Measurements from ENCODE around the gene TMEM95. TPM values are rescaled to one million over a fixed set of nuclear protein-coding genes. Genes with fewer than 3 reads are reported as not detected.
"Not testable (repeated sequence)": the region's sequence is repeated elsewhere in the genome, so short reads cannot be mapped to it uniquely, and the experiment has no call there.

TMEM95 gene
- polyA plus RNA-seq, 1 experiment, result not detected

DNA sequence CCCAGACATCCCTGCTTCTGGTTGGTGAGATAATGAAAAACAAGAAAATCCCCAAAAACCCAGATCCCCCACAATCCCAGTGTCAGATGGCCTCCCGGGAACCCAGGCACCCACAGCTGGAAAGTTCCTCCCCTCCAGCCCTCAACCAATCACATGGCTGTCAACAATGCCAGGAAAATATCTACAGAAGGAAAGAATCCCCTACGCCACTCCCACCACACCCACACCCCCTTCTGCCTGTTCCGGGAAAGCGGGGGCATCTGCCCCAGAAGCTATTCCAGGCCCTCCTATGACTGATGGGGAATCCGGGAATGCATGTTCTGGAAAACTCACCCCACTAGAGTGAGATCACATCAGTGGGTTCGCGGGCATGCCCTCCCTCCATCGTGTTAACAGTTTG, 1.8 kb downstream of the TMEM95 start:
- no peak for DNase-seq (ENCODE audit: low read depth)
- ChIA-PET CTCF (interaction anchor here (0.8 to 4.8 kb wide), 15 partner anchors 12 to 232 kb away, joined by 3 to 45 read pairs (median 13); partner anchors contain the start of genes PLSCR3, SENP3, SOX15 and TMEM102), POLR2A (interaction anchor here (0.6 kb wide), 2 partner anchors 121 to 204 kb away, joined by 4 to 20 read pairs; no protein-coding TSS in a partner anchor)
- no peak for TF ChIP-seq CTCF (IDR thresholded peaks at IDR 0.05; ENCODE audit: insufficient read depth, low read depth, low read length)
- H3K36me3 ChIP-seq (ENCODE audit: control insufficient read depth, insufficient read depth, low read length), result no peaks in the 10 kb centered on the region
- no peaks in the 10 kb centered on the region for H3K27me3 ChIP-seq (ENCODE audit: control insufficient read depth, insufficient read depth, low read length)
- no peak overlapping the region for H3K4me3 ChIP-seq (ENCODE audit: low read depth, low read length)

DNA sequence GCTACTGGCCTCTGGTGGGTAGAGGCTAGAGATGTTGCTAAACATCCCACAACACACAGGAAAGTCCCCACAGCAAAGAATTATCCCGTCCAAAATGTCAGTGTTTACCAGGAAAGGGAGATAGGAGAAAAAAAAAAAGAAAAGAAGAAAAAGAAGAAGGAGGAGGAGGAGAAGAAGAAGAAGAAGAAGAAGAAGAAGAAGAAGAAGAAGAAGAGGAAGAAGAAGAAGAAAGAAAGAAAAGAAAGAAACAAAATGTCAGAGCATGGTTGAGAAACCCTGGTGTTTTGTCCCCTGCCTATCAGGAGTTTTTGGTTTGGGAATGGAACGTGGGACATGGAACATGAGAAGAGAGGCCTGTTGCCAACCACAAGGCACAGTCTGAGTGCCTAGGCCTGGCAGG, 2.4 kb downstream of the TMEM95 start:
- DNase-seq (ENCODE audit: low read depth), result no peak
- Histone ChIP-seq H3K4me3 (ENCODE audit: low read depth, low read length) (no peak overlapping the region), H3K36me3 (ENCODE audit: control insufficient read depth, insufficient read depth, low read length) (no peaks in the 10 kb centered on the region), H3K27me3 (ENCODE audit: control insufficient read depth, insufficient read depth, low read length) (no peaks in the 10 kb centered on the region)
- CTCF ChIA-PET, result interaction anchor here (1.3 to 3.3 kb wide), 2 partner anchors 12 to 109 kb away, joined by 4 to 24 read pairs; no protein-coding TSS in a partner anchor
- TF ChIP-seq CTCF (IDR thresholded peaks at IDR 0.05; ENCODE audit: insufficient read depth, low read depth, low read length), result no peak
- POLR2A ChIA-PET, result no interaction called here

GRCh38 chr17:7361906-7362305, 7.0 kb downstream of the TMEM95 start:
- no peak for DNase-seq (ENCODE audit: low read depth)
- POLR2A ChIA-PET, result no interaction called here
- H3K27me3 ChIP-seq (ENCODE audit: control insufficient read depth, insufficient read depth, low read length), result no peaks in the 10 kb centered on the region
- CTCF ChIA-PET, result no interaction called here
- H3K36me3 ChIP-seq (ENCODE audit: control insufficient read depth, insufficient read depth, low read length), result no peaks in the 10 kb centered on the region
- no peak overlapping the region for H3K4me3 ChIP-seq (ENCODE audit: low read depth, low read length)
- TF ChIP-seq CTCF (IDR thresholded peaks at IDR 0.05; ENCODE audit: insufficient read depth, low read depth, low read length), result no peak

GRCh38 chr17:7363311-7363710, 8.4 kb downstream of the TMEM95 start:
- Histone ChIP-seq H3K27me3 (ENCODE audit: control insufficient read depth, insufficient read depth, low read length) (no peaks in the 10 kb centered on the region), H3K36me3 (ENCODE audit: control insufficient read depth, insufficient read depth, low read length) (no peaks in the 10 kb centered on the region), H3K4me3 (ENCODE audit: low read depth, low read length) (no peak overlapping the region)
- no peak for DNase-seq (ENCODE audit: low read depth)
- ChIA-PET CTCF (interaction anchor here (1.0 kb wide), 1 partner anchor 9 kb away, joined by 5 read pairs; the partner anchor contains the start of gene TMEM95), POLR2A (no interaction called here)
- no peak for TF ChIP-seq CTCF (IDR thresholded peaks at IDR 0.05; ENCODE audit: insufficient read depth, low read depth, low read length)

GRCh38 chr17:7365963-7366362, 11.0 kb downstream of the TMEM95 start:
- DNase-seq (ENCODE audit: low read depth); H3K27me3 ChIP-seq (ENCODE audit: control insufficient read depth, insufficient read depth, low read length); H3K36me3 ChIP-seq (ENCODE audit: control insufficient read depth, insufficient read depth, low read length); H3K4me3 ChIP-seq (ENCODE audit: low read depth, low read length); POLR2A ChIA-PET: not testable (repeated sequence)
- CTCF ChIA-PET, result interaction anchor here (1.9 kb wide), 1 partner anchor 11 kb away, joined by 7 read pairs; the partner anchor contains the start of gene TMEM95

- CTCF ChIA-PET, result interaction anchor here (5.0 kb wide), 1 partner anchor 11 kb away, joined by 24 read pairs; the partner anchor contains the start of gene TMEM95
Measured at GRCh38 chr17:7367083-7367482, 12.1 kb downstream of the TMEM95 start.

More at GRCh38 chr17:7367083-7367482, 12.1 kb downstream of the TMEM95 start:
- DNase-seq (ENCODE audit: low read depth), result no peak
- TF ChIP-seq CTCF (IDR thresholded peaks at IDR 0.05; ENCODE audit: insufficient read depth, low read depth, low read length), result no peak
- POLR2A ChIA-PET, result no interaction called here
- Histone ChIP-seq H3K27me3 (ENCODE audit: control insufficient read depth, insufficient read depth, low read length) (peaks cover 6% of the 10 kb centered on the region), H3K36me3 (ENCODE audit: control insufficient read depth, insufficient read depth, low read length) (no peaks in the 10 kb centered on the region), H3K4me3 (ENCODE audit: low read depth, low read length) (no peak overlapping the region)
